Naive thymus-derived CD8-positive, alpha-beta T cell (primary cell): ENCODE data around the gene CMAS. TPM values are rescaled to one million over a fixed set of nuclear protein-coding genes. Genes with fewer than 3 reads are reported as not detected.
"Not testable (repeated sequence)": the region's sequence is repeated elsewhere in the genome, so short reads cannot be mapped to it uniquely, and the experiment has no call there.

ENCODE experiments used
- ATAC-seq, 2 donors: fragments of 150-1000 bp; cut with Tn5 transposase in 1 of 2; sonication (Bioruptor Pico), chemical (Tn5 transposase) in 1 of 2; 1 replicate in 1 of 2; 2 replicates in 1 of 2; pipeline ENCODE4 v1.10.0; 2021; ENCODE audit warnings: mild to moderate bottlenecking in 2 of 2, moderate library complexity in 2 of 2
- POLR2A ChIA-PET: fragments of 350-600 bp; sonication (Branson Sonifier 250); formaldehyde crosslinking; loops from one replicate; lab custom pipeline; 2021; ENCODE audit warnings: antibody characterized with exemption; lab: Charles Lee
- DNase-seq, 10 donors: peaks; one replicate each; pipeline versions ENCODE4 v3.0.0 to v3.0.0-alpha.2; 2020 to 2022
- H3K27ac Mint-ChIP-seq, 10 donors: one replicate each; pipeline ENCODE4 v1.8.0; 2020 to 2022; ENCODE audit warnings: mild to moderate bottlenecking in 10 of 10, mixed read lengths in 10 of 10, moderate library complexity in 4 of 10, inconsistent platforms in 1 of 10
- H3K27me3 Mint-ChIP-seq, 5 donors: one replicate each; pipeline ENCODE4 v1.8.0; 2021 to 2022; ENCODE audit warnings: mixed read lengths in 5 of 5
- H3K36me3 Mint-ChIP-seq, 3 donors: one replicate each; pipeline ENCODE4 v1.8.0; 2020 to 2022; ENCODE audit warnings: mixed read lengths in 3 of 3, mild to moderate bottlenecking in 2 of 3, inconsistent platforms in 1 of 3
- H3K4me1 Mint-ChIP-seq, 4 donors: one replicate each; pipeline ENCODE4 v1.8.0; 2021 to 2022; ENCODE audit warnings: mixed read lengths in 4 of 4
- H3K4me3 Mint-ChIP-seq, 10 donors: one replicate each; pipeline ENCODE4 v1.8.0; 2020 to 2022; ENCODE audit warnings: mild to moderate bottlenecking in 10 of 10, mixed read lengths in 10 of 10, moderate library complexity in 6 of 10, inconsistent platforms in 1 of 10
- H3K9me3 Mint-ChIP-seq, 9 donors: one replicate each; pipeline ENCODE4 v1.8.0; 2020 to 2022; ENCODE audit warnings: mixed read lengths in 9 of 9, mild to moderate bottlenecking in 3 of 9, inconsistent platforms in 1 of 9, moderate library complexity in 1 of 9
- polyA plus RNA-seq, 3 donors: library from polyadenylated mRNA; unstranded; fragments of 300-500 nt; fragmentation: Illumina TruSeq; gene quantifications; one replicate each; pipeline ENCODE4 v1.2.3, GENCODE V29; 2021
- total RNA-seq, 8 experiments: library from RNA in 2 of 8; stranded (reverse) in 2 of 8; gene quantifications; one replicate each; pipeline ENCODE4 v1.2.3 and lab custom pipeline; 2021 to 2026

Gene CMAS
- total and polyA plus RNA-seq, 5 experiments from 2014 or later, result 17.6 to 36.9 (median 28.2) TPM

- Mint-ChIP-seq H3K9me3 (no peaks in the 10 kb centered on the region), H3K27me3 (peaks cover 0 to 5% (median 0%) of the 10 kb centered on the region in 5 donors), H3K27ac (no peak overlapping the region)
These were observed 38.8 kb downstream of the CMAS start for GRCh38 chr12:22084852-22085251.

GRCh38 chr12:22088886-22089285 is 42.9 kb downstream of the CMAS start:
- ATAC-seq (no peak), DNase-seq (no peak)
- H3K9me3 Mint-ChIP-seq, result no peaks in the 10 kb centered on the region
- H3K27ac Mint-ChIP-seq, result no peak overlapping the region
- no peak overlapping the region for H3K4me3 Mint-ChIP-seq
- no peaks in the 10 kb centered on the region for H3K4me1 Mint-ChIP-seq
- POLR2A ChIA-PET, result no interaction called here
- H3K36me3 Mint-ChIP-seq, result no peaks in the 10 kb centered on the region
- H3K27me3 Mint-ChIP-seq, result peaks cover 0 to 5% (median 0%) of the 10 kb centered on the region in 5 donors

More at GRCh38 chr12:22084852-22085251, 38.8 kb downstream of the CMAS start:
- Mint-ChIP-seq H3K4me3 (no peak overlapping the region), H3K4me1 (no peaks in the 10 kb centered on the region), H3K36me3 (no peaks in the 10 kb centered on the region)
- peak in 1 of 10 donors; percentile 45 for DNase-seq
- ATAC-seq, result no peak
- POLR2A ChIA-PET, result no interaction called here

DNA sequence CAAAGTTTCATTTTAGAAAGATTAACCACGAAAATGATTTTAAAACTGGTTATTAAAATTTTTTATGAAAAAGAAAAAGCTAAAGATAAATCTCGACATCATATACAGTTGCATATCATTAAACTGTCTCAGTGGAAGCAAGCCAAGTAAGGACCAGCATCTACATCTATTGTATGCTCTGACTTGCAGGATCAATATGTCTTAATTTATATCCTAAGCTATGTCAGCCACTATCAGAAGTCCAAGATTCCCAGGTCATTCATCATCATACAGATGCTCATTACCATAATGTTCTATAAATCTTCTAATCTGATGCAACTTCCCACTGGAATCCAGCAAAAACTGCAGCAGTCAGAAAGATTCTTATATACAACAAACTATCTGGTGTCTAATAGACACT is 43.5 kb downstream of the CMAS start:
- POLR2A ChIA-PET, result no interaction called here
- no peaks in the 10 kb centered on the region for H3K4me1 Mint-ChIP-seq
- H3K27ac Mint-ChIP-seq, result no peak overlapping the region
- DNase-seq, result no peak
- no peak overlapping the region for H3K4me3 Mint-ChIP-seq
- H3K27me3 Mint-ChIP-seq, result peaks cover 0 to 5% (median 0%) of the 10 kb centered on the region in 5 donors
- no peaks in the 10 kb centered on the region for H3K9me3 Mint-ChIP-seq
- ATAC-seq, result no peak
- H3K36me3 Mint-ChIP-seq, result no peaks in the 10 kb centered on the region

DNA sequence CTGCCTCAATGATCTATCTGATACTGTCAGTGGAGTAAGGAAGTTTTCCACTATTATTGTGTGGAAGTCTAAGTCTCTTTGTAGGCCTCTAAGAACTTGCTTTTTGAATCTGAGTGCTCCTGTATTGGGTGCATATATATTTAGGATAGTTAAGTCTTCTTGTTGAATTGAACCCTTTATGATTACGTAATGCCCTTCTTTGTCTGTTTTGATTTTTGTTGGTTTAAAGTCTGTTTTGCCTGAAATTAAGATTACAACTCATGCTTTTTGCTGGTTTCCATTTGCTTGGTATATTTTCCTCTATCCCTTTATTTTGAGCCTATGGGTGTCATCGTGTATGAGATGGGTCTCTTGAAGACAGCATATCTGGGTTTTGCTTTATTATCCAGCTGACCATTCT is 53.0 kb downstream of the CMAS start:
- H3K9me3 Mint-ChIP-seq, H3K4me3 Mint-ChIP-seq, POLR2A ChIA-PET, H3K27me3 Mint-ChIP-seq, ATAC-seq, H3K36me3 Mint-ChIP-seq, DNase-seq, H3K27ac Mint-ChIP-seq: not testable (repeated sequence)
- H3K4me1 Mint-ChIP-seq, result peaks cover 0 to 12% (median 2%) of the 10 kb centered on the region in 4 donors

GRCh38 chr12:22100958-22101748 is 55.1 kb downstream of the CMAS start:
- peaks cover 0 to 4% (median 0%) of the 10 kb centered on the region in 5 donors for H3K27me3 Mint-ChIP-seq

GRCh38 chr12:22101749-22102243 is 55.8 kb downstream of the CMAS start:
- H3K4me1 Mint-ChIP-seq, result peaks cover 0 to 12% (median 2%) of the 10 kb centered on the region in 4 donors
- no peaks in the 10 kb centered on the region for H3K36me3 Mint-ChIP-seq
- peak overlapping the region in 2 of 10 donors; percentile 4 to 80 for H3K27ac Mint-ChIP-seq
- POLR2A ChIA-PET, result no interaction called here
- peaks cover 0 to 1% (median 0%) of the 10 kb centered on the region in 9 donors for H3K9me3 Mint-ChIP-seq
- H3K4me3 Mint-ChIP-seq, result no peak overlapping the region
- DNase-seq, result no peak
- ATAC-seq, result no peak
- H3K27me3 Mint-ChIP-seq, result peaks cover 0 to 4% (median 0%) of the 10 kb centered on the region in 5 donors

More at GRCh38 chr12:22100958-22101748, 55.1 kb downstream of the CMAS start:
- POLR2A ChIA-PET, result no interaction called here
- DNase-seq (peak in 6 of 10 donors; percentile 8 to 64 (median 38)), ATAC-seq (peak; percentile 33 to 56)
- H3K4me1 Mint-ChIP-seq, result peaks cover 0 to 12% (median 2%) of the 10 kb centered on the region in 4 donors
- H3K9me3 Mint-ChIP-seq, result no peaks in the 10 kb centered on the region
- peak overlapping the region in 1 of 10 donors; percentile 26 for H3K27ac Mint-ChIP-seq
- H3K4me3 Mint-ChIP-seq, result no peak overlapping the region
- H3K36me3 Mint-ChIP-seq, result no peaks in the 10 kb centered on the region

DNA sequence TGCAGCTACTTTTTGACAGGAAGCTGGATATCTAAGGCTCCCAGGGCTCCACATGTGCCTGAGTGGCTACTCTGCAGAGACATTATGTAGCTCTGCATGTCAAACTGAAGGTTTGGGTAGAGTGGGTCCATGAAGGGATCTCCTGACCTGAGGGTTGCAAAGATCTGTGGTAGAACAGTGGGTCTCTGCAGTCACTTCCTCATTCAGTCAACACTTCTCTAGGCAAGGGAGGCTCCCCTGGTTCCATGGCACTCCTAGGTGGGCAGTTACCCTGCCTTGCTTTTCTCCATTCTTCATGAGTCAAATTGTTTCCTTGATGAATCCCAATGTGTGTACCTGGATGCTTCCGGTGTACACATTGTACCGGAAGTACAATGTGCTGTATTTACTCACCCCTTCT is 57.4 kb downstream of the CMAS start:
- POLR2A ChIA-PET, result no interaction called here
- H3K4me1 Mint-ChIP-seq, result peaks cover 0 to 12% (median 2%) of the 10 kb centered on the region in 4 donors
- peaks cover 0 to under 1% (median 0%) of the 10 kb centered on the region in 3 donors for H3K36me3 Mint-ChIP-seq
- H3K9me3 Mint-ChIP-seq, result peaks cover 0 to 3% (median 0%) of the 10 kb centered on the region in 9 donors
- H3K4me3 Mint-ChIP-seq, result no peak overlapping the region
- ATAC-seq (no peak), DNase-seq (no peak)
- H3K27me3 Mint-ChIP-seq, result peaks cover 0 to 4% (median 0%) of the 10 kb centered on the region in 5 donors
- no peak overlapping the region for H3K27ac Mint-ChIP-seq

DNA sequence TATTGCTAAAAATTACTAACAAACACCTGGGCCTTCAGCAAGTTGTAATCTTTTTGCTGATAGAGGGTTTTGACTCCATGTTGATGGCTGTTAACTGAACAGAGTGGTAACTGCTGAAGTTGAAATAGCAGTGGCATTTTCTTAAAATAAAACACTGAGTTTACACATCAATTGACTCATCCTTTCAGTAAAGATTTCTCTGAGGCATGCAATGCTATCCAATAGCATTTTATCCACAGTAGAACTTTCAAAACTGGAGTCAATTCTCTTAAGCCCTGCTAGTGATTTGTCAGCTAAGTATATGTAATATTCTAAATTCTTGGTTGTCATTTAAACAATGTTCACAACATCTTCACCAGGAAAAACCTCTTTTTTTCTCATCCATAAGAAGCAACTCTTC is 59.5 kb downstream of the CMAS start:
- DNase-seq (no peak), ATAC-seq (no peak)
- peaks cover 0 to 11% (median 1%) of the 10 kb centered on the region in 9 donors for H3K9me3 Mint-ChIP-seq
- H3K4me3 Mint-ChIP-seq, result no peak overlapping the region
- no peaks in the 10 kb centered on the region for H3K27me3 Mint-ChIP-seq
- peaks cover 0 to 2% (median 0%) of the 10 kb centered on the region in 3 donors for H3K36me3 Mint-ChIP-seq
- peaks cover 2 to 22% (median 10%) of the 10 kb centered on the region in 4 donors for H3K4me1 Mint-ChIP-seq
- H3K27ac Mint-ChIP-seq, result no peak overlapping the region
- POLR2A ChIA-PET, result no interaction called here

DNA sequence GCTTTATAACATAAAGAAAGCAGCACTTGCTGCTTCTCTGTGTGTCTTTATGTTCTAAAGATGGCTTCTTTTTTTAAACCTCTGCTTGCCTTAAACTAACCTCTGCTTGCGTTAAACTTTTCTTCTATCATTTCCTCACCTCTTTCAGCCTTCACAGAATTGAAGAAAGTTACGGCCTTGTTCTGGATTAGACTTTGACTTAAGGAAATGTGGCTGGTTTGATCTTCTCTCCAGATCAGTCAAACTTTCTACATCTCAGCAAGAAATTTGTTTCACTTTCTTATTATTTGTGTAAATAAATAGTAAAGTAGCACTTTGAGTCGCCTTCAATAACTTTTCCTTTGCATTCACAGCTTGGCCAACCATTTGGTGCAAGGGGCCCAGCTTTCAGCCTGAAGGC is 64.2 kb downstream of the CMAS start:
- ATAC-seq (peak in 1 of 2 donors; percentile 35), DNase-seq (peak in 2 of 10 donors; percentile 10 to 12)
- POLR2A ChIA-PET, result no interaction called here
- Mint-ChIP-seq H3K27ac (peak overlapping the region in 8 of 10 donors; percentile 3 to 81 (median 50)), H3K36me3 (peaks cover 0 to 2% (median 0%) of the 10 kb centered on the region in 3 donors), H3K27me3 (peaks cover 0 to 4% (median 0%) of the 10 kb centered on the region in 5 donors), H3K4me1 (peaks cover 2 to 11% (median 8%) of the 10 kb centered on the region in 4 donors), H3K4me3 (peak overlapping the region in 2 of 10 donors; percentile 0 to 12), H3K9me3 (peaks cover 0 to 11% (median 1%) of the 10 kb centered on the region in 9 donors)

Other genes with a start within 250 kb of the CMAS start
- not detected for gene ABCC9, start 104.8 kb upstream of the CMAS start, total RNA-seq
- not detected for gene ABCC9, start 104.8 kb upstream of the CMAS start, polyA plus RNA-seq